Cardiac muscle cell (in vitro differentiated cells and primary cell): ENCODE data around the gene PCDHGA12. TPM values are rescaled to one million over a fixed set of nuclear protein-coding genes. Genes with fewer than 3 reads are reported as not detected.
A peak's percentile ranks its signal among the peaks of the same experiment; 100 is the strongest.
"Not testable (repeated sequence)": the region's sequence is repeated elsewhere in the genome, so short reads cannot be mapped to it uniquely, and the experiment has no call there.

Experiments
- DNase-seq, 2 donors: peaks; one replicate each; pipeline versions ENCODE4 v3.0.0 to v3.0.0-alpha.2; 2010 to 2017; ENCODE audit warnings: low read depth in 1 of 2, low spot score in 1 of 2
- H3K27ac ChIP-seq: fragments of 200-600 bp; sonication (generic); 2 replicates; pipeline ENCODE4 v1.5.1; 2016
- H3K27me3 ChIP-seq: fragments of 200-600 bp; sonication (generic); 2 replicates; pipeline ENCODE4 v1.6.0; 2016; ENCODE audit warnings: control low read depth
- H3K36me3 ChIP-seq: fragments of 200-600 bp; sonication (generic); 2 replicates; pipeline ENCODE4 v1.5.1; 2016; ENCODE audit warnings: control low read depth
- H3K4me1 ChIP-seq: fragments of 200-600 bp; sonication (generic); 2 replicates; pipeline ENCODE4 v1.8.1; 2017; ENCODE audit warnings: low read depth, mild to moderate bottlenecking, mixed run types
- H3K4me3 ChIP-seq: fragments of 200-600 bp; sonication (generic); 2 replicates; pipeline ENCODE4 v1.5.1; 2016; ENCODE audit warnings: mild to moderate bottlenecking
- H3K9me3 ChIP-seq: fragments of 200-600 bp; sonication (generic); 2 replicates; pipeline ENCODE4 v1.5.1; 2017; ENCODE audit warnings: low read depth, mild to moderate bottlenecking, control low read depth
- CTCF ChIP-seq: IDR thresholded peaks from 2 replicates; pipeline ENCODE4 v1.5.1; 2012; ENCODE audit warnings: low read depth, mild to moderate bottlenecking, low read length
- polyA plus RNA-seq: library from polyadenylated mRNA; unstranded; fragments of >200 nt; fragmentation: Nextera tagmentation; extraction: Ambion mirVana; gene quantifications from 2 replicates; pipeline ENCODE4 v1.2.1, GENCODE V29; 2016
- total RNA-seq: library from RNA; depleted of rRNA; stranded (reverse); fragments of >200 nt; gene quantifications from 2 replicates; pipeline ENCODE4 v1.2.3, GENCODE V29; 2016

PCDHGA12 gene
- total and polyA plus RNA-seq, 2 experiments from 2014 or later, result 0.45 to 6.1 TPM

- H3K36me3 ChIP-seq, H3K27ac ChIP-seq, H3K4me1 ChIP-seq, H3K4me3 ChIP-seq, H3K27me3 ChIP-seq, H3K9me3 ChIP-seq: not testable (repeated sequence)
- peak in 1 of 2 donors; percentile 60 for DNase-seq
- peak; percentile 58 for TF ChIP-seq CTCF
These were observed 32.4 kb upstream of the PCDHGA12 start, which contains the start of gene PCDHGB5 for GRCh38 chr5:141397756-141398551. PCDHGB5 (plus strand) TSS chr5:141397947; CDS start chr5:141398128, 181 bp downstream.

GRCh38 chr5:141398608-141399007 is 31.7 kb upstream of the PCDHGA12 start:
- TF ChIP-seq CTCF, result no peak
- Histone ChIP-seq H3K27me3 (no peaks in the 10 kb centered on the region), H3K9me3 (no peaks in the 10 kb centered on the region)

DNA sequence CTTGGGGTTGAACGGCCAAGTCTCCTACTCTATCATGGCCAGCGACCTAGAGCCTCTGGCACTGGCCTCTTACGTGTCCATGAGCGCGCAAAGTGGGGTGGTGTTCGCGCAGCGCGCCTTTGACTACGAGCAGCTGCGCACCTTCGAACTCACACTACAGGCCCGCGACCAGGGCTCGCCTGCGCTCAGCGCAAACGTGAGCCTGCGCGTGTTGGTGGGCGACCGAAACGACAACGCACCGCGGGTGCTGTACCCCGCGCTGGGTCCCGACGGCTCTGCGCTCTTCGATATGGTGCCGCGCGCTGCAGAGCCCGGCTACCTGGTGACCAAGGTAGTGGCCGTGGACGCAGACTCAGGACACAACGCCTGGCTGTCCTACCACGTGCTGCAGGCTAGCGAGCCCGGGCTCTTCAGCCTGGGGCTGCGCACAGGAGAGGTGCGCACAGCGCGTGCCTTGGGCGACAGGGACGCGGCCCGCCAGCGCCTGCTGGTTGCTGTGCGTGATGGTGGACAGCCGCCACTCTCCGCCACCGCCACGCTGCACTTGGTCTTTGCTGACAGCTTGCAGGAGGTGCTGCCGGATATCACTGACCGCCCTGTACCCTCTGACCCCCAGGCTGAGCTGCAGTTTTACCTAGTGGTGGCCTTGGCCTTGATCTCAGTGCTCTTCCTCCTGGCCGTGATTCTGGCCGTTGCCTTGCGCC is 30.6 kb upstream of the PCDHGA12 start:
- Histone ChIP-seq H3K36me3 (no peaks in the 10 kb centered on the region), H3K9me3 (no peaks in the 10 kb centered on the region), H3K4me1 (no peaks in the 10 kb centered on the region), H3K27ac (no peak overlapping the region), H3K27me3 (no peaks in the 10 kb centered on the region), H3K4me3 (no peak overlapping the region)
- DNase-seq, result no peak
- no peak for TF ChIP-seq CTCF

More at GRCh38 chr5:141398608-141399007, 31.7 kb upstream of the PCDHGA12 start:
- no peak overlapping the region for H3K27ac ChIP-seq
- H3K4me3 ChIP-seq, result no peak overlapping the region
- DNase-seq, result no peak
- no peaks in the 10 kb centered on the region for H3K4me1 ChIP-seq
- H3K36me3 ChIP-seq, result no peaks in the 10 kb centered on the region

DNA sequence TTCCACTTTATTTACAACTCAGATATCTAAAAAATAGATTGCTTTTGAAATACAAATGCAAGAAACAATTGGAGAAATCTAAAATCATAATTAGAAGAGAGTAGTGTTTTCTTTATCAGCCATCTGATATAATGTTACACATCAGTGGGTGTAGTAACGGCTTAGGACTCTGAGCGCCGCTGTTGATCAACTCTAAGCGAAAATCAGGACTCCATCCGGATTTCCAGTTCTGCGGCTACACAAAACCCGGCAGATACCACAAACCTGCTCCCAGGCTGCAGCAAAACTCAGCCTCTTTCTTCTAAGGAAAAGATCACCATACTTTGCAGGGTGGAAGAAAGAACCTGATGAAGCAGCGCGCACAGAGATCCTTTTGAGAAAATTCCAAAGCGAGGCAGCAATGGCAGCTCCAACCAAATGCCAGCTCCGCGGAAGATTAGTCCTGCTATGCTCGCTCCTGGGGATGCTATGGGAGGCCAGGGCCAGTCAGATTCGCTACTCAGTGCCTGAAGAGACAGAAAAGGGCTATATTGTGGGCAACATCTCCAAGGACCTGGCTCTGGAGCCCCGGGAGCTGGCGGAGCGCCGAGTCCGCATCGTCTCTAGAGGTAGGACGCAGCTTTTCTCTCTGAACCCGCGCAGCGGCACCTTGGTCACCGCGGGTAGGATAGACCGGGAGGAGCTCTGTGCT is 27.6 kb upstream of the PCDHGA12 start, which contains the start of gene PCDHGA9:
Gene PCDHGA9, plus strand, starts transcription at position 226 of the 691 bp plus-strand sequence. Its CDS starts 175 bp downstream, at position 401.
- DNase-seq, result peak in 1 of 2 donors; percentile 49

More for the DNA sequence above, 27.6 kb upstream of the PCDHGA12 start, which contains the start of gene PCDHGA9:
- H3K36me3 ChIP-seq, result no peaks in the 10 kb centered on the region
- peak; percentile 39 for TF ChIP-seq CTCF
- H3K27me3 ChIP-seq, result no peaks in the 10 kb centered on the region
- H3K9me3 ChIP-seq, result no peaks in the 10 kb centered on the region
- H3K4me1 ChIP-seq, result no peaks in the 10 kb centered on the region
- no peak within 1 kb of the TSS for H3K4me3 ChIP-seq
- H3K27ac ChIP-seq, result no peak within 1 kb of the TSS
